ENCODE data around the gene GALK1.

DNA sequence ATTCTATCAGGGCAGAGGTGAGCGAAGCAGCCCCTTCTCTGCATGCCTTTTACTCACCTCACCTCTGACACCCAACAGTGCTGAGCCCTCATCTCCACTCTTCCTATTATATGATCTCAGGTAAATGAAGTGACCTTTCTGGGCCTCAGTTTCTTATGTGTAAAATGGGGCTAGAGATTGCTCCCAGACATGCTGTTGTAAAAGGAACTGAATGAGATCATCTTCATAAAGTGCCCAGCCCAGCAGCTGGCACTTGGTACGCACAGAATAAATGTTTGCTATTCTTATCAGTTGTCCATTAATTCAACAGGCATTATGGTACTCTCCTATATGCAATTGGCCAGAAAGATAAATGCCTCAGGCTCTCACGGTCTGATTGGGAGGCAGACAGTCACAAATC is 4.5 kb upstream of the GALK1 start:
- TF ChIP-seq POLR2A (IDR thresholded peaks at IDR 0.05), result no peak
- TF ChIP-seq, protein P1, sequence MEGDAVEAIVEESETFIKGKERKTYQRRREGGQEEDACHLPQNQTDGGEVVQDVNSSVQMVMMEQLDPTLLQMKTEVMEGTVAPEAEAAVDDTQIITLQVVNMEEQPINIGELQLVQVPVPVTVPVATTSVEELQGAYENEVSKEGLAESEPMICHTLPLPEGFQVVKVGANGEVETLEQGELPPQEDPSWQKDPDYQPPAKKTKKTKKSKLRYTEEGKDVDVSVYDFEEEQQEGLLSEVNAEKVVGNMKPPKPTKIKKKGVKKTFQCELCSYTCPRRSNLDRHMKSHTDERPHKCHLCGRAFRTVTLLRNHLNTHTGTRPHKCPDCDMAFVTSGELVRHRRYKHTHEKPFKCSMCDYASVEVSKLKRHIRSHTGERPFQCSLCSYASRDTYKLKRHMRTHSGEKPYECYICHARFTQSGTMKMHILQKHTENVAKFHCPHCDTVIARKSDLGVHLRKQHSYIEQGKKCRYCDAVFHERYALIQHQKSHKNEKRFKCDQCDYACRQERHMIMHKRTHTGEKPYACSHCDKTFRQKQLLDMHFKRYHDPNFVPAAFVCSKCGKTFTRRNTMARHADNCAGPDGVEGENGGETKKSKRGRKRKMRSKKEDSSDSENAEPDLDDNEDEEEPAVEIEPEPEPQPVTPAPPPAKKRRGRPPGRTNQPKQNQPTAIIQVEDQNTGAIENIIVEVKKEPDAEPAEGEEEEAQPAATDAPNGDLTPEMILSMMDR (IDR thresholded peaks at IDR 0.05), result no peak
- TF ChIP-seq EP300 (IDR thresholded peaks at IDR 0.05), result no peak
- TF ChIP-seq POLR2AphosphoS5 (IDR thresholded peaks at IDR 0.05), result no peak

Data from gastroesophageal sphincter (tissue), 3 donors.